HEK293 (cell line): ENCODE measurements around the gene DLEC1.

ENCODE experiments used
- CTCF ChIA-PET: fragments of 350-600 bp; formaldehyde crosslinking; extraction: SDS; loops from one replicate; lab custom pipeline; 2021; ENCODE audit warnings: antibody characterized with exemption; lab: Yijun Ruan, JAX
- POLR2A ChIA-PET: fragments of 300-600 bp; formaldehyde crosslinking; extraction: SDS; loops from one replicate; lab custom pipeline; 2020; ENCODE audit warnings: antibody characterized with exemption, inconsistent platforms; lab: Yijun Ruan, JAX
- H3K27ac ChIP-seq: fragments of 200-500 bp; sonication (Bioruptor generic); 2 replicates; pipeline ENCODE4 v1.5.1; 2014; ENCODE audit warnings: low read depth, low read length, control low read depth, inconsistent platforms; ENCODE audit errors: extremely low read depth
- H3K36me3 ChIP-seq, 2 experiments: fragments of 200-500 bp in 1 of 2; sonication (Bioruptor generic) in 1 of 2; 1 replicate in 1 of 2; 2 replicates in 1 of 2; pipeline ENCODE4 v1.5.1; 2014 to 2017; ENCODE audit warnings: inconsistent platforms in 2 of 2, low read length in 2 of 2; ENCODE audit not compliant: control insufficient read depth in 2 of 2, insufficient read depth in 1 of 2
- H3K4me1 ChIP-seq: fragments of 200-500 bp; sonication (Bioruptor generic); 2 replicates; pipeline ENCODE4 v1.5.1; 2014; ENCODE audit warnings: mild to moderate bottlenecking, low read length, inconsistent platforms; ENCODE audit not compliant: control insufficient read depth, insufficient read depth
- H3K4me3 ChIP-seq: 2 replicates; pipeline ENCODE4 v1.5.1; 2011; ENCODE audit warnings: low read depth, mild to moderate bottlenecking, control low read depth, low read length, moderate library complexity
- H3K9me3 ChIP-seq: fragments of 200-500 bp; sonication (Bioruptor generic); 2 replicates; pipeline ENCODE4 v1.5.1; 2014; ENCODE audit warnings: low read depth, low read length, inconsistent platforms; ENCODE audit not compliant: control insufficient read depth, insufficient read depth
- GLI2 ChIP-seq: fragments of 450-650 bp; formaldehyde crosslinking; IDR thresholded peaks from 2 replicates; pipeline ENCODE4; 2017; ENCODE audit warnings: missing biosample characterization, missing genetic modification characterization, low read depth, borderline replicate concordance
- KLF16 ChIP-seq: fragments of 450-650 bp; formaldehyde crosslinking; IDR thresholded peaks from 2 replicates; pipeline ENCODE4 v1.5.1; 2017; ENCODE audit warnings: missing biosample characterization, missing genetic modification characterization
- MYNN ChIP-seq: fragments of 450-650 bp; formaldehyde crosslinking; IDR thresholded peaks from 2 replicates; pipeline ENCODE4 v1.5.1; 2016; ENCODE audit warnings: missing biosample characterization, missing genetic modification characterization, borderline replicate concordance
- OVOL3 ChIP-seq: fragments of 450-650 bp; formaldehyde crosslinking; IDR thresholded peaks from 2 replicates; pipeline ENCODE4 v1.5.1; 2016; ENCODE audit warnings: missing biosample characterization, missing genetic modification characterization
- ZBTB48 ChIP-seq: fragments of 450-650 bp; formaldehyde crosslinking; IDR thresholded peaks from 2 replicates; pipeline ENCODE4 v1.5.1; 2016; ENCODE audit warnings: missing biosample characterization, missing genetic modification characterization
- ZEB2 ChIP-seq: fragments of 450-650 bp; formaldehyde crosslinking; IDR thresholded peaks from 2 replicates; pipeline ENCODE4 v1.5.1; 2016; ENCODE audit warnings: missing biosample characterization, missing genetic modification characterization
- ZNF248 ChIP-seq: fragments of 450-650 bp; formaldehyde crosslinking; IDR thresholded peaks from 2 replicates; pipeline ENCODE4 v1.5.1; 2017; ENCODE audit warnings: missing biosample characterization, missing genetic modification characterization
- ZNF274 ChIP-seq, 2 experiments: fragments of 200-500 bp in 1 of 2; fragments of 450-650 bp in 1 of 2; sonication (Bioruptor generic) in 1 of 2; formaldehyde crosslinking in 1 of 2; IDR thresholded peaks; 2 replicates each; pipeline versions ENCODE4 v1.5.1 to v1.6.1; 2014 to 2016; ENCODE audit warnings: borderline replicate concordance in 1 of 2, inconsistent platforms in 1 of 2, low read length in 1 of 2, missing biosample characterization in 1 of 2, missing genetic modification characterization in 1 of 2
- ZNF311 ChIP-seq: fragments of 450-650 bp; formaldehyde crosslinking; IDR thresholded peaks from 2 replicates; pipeline ENCODE4 v1.5.1; 2017; ENCODE audit warnings: missing biosample characterization, missing genetic modification characterization, borderline replicate concordance
- ZNF391 ChIP-seq: fragments of 450-650 bp; formaldehyde crosslinking; IDR thresholded peaks from 2 replicates; pipeline ENCODE4 v1.5.1; 2016; ENCODE audit warnings: low read depth, missing biosample characterization, missing genetic modification characterization, borderline replicate concordance
- ZNF433 ChIP-seq: fragments of 450-650 bp; formaldehyde crosslinking; IDR thresholded peaks from 2 replicates; pipeline ENCODE4 v1.5.1; 2016; ENCODE audit warnings: missing biosample characterization, missing genetic modification characterization, low read depth
- ZNF544 ChIP-seq: fragments of 450-650 bp; formaldehyde crosslinking; IDR thresholded peaks from 2 replicates; pipeline ENCODE4 v1.5.0; 2017; ENCODE audit warnings: missing biosample characterization, missing genetic modification characterization
- ZNF549 ChIP-seq: fragments of 450-650 bp; IDR thresholded peaks from 2 replicates; pipeline ENCODE4 v1.5.1; 2018; ENCODE audit warnings: missing biosample characterization, missing genetic modification characterization, mild to moderate bottlenecking, inconsistent platforms, moderate library complexity
- ZNF623 ChIP-seq: fragments of 450-650 bp; formaldehyde crosslinking; IDR thresholded peaks from 2 replicates; pipeline ENCODE4 v1.5.1; 2016; ENCODE audit warnings: missing biosample characterization, missing genetic modification characterization
- TF ChIP-seq, protein P1 (sequence below): sonication (generic); formaldehyde crosslinking; IDR thresholded peaks from 2 replicates; pipeline ENCODE4 v1.8.1; 2022; ENCODE audit warnings: mild to moderate bottlenecking, moderate library complexity, missing genetic modification reagents
- TF ChIP-seq, protein P2 (sequence below): fragments of 450-650 bp; formaldehyde crosslinking; IDR thresholded peaks from 2 replicates; pipeline ENCODE4 v1.5.1; 2017; ENCODE audit warnings: missing biosample characterization, missing genetic modification characterization
- TF ChIP-seq, protein P3 (sequence below): fragments of 450-650 bp; formaldehyde crosslinking; IDR thresholded peaks from 2 replicates; pipeline ENCODE4 v1.5.1; 2016; ENCODE audit warnings: missing biosample characterization, missing genetic modification characterization, borderline replicate concordance
- TF ChIP-seq, protein P4 (sequence below): fragments of 450-650 bp; formaldehyde crosslinking; IDR thresholded peaks from 2 replicates; pipeline ENCODE4 v1.5.1; 2016; ENCODE audit warnings: missing biosample characterization, missing genetic modification characterization
- TF ChIP-seq, protein P5 (sequence below): fragments of 450-650 bp; formaldehyde crosslinking; IDR thresholded peaks from 2 replicates; pipeline ENCODE4 v1.5.1; 2016; ENCODE audit warnings: missing biosample characterization, missing genetic modification characterization

The DLEC1 gene

DNA sequence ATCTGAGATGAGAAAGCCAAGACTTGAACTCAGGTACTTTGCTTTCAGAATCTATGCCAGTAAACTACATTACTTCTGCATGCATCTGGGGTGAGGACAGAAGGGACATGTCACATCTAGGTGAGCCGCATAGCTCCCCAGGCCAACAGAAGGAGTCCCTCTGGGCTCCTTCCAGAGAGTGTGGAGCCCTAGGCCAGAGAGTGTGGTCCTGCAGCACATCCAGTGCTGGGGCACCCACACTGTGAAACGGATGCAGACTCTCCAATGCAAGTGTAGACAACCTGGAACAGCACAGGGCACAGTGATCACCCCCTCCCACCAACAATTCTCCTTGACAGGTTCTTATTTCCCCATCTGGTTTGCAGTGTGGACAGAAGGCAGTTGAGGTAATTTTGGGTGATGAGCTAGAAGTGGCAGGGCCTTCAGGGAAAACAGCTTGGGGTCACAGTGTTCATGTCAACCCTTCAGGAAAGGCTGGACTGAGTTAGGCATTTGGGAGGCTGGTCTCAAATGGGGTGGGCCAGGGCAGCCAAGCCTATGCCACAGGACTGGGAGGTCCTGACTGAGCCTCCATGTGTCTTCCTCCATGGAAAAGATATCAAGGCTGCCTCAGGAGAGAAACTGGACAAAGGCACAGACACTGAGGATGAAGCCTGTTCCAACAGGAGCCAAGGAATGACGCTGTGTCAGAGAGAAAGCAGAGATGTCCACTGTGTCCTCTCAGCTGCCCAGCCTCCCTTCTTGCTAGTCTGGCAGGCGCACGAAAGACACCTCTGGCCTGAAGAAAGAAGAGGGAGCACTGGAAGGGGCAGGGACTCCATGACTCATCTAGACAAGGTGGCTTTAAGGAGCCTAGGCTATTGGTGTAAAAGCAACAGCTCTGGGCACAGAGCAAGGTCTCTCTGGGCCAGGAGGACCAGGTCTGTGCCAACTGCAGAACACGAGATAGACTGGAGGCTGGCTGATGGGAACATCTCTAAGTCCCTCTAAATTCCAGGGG, 11.2 kb upstream of the DLEC1 start:
- no peak overlapping the region for H3K4me3 ChIP-seq
- ChIA-PET CTCF (no interaction called here), POLR2A (no interaction called here)
- no peaks in the 10 kb centered on the region for H3K36me3 ChIP-seq
- H3K4me1 ChIP-seq: no peaks in the 10 kb centered on the region
- no peak for TF ChIP-seq ZNF274 (IDR thresholded peaks at IDR 0.05; ENCODE audit: low read length)
- TF ChIP-seq ZNF274 (tag by site-specific recombination; IDR thresholded peaks at IDR 0.05; ENCODE audit: borderline replicate concordance): no peak
- TF ChIP-seq ZNF544 (tag by site-specific recombination): no peak
- TF ChIP-seq GLI2 (tag by site-specific recombination): no peak
- TF ChIP-seq ZEB2: no peak
- no peak for TF ChIP-seq OVOL3 (tag by site-specific recombination)
- no peak for TF ChIP-seq ZNF391 (tag by site-specific recombination)
- no peak for TF ChIP-seq MYNN (tag by site-specific recombination)
- TF ChIP-seq, protein P1, sequence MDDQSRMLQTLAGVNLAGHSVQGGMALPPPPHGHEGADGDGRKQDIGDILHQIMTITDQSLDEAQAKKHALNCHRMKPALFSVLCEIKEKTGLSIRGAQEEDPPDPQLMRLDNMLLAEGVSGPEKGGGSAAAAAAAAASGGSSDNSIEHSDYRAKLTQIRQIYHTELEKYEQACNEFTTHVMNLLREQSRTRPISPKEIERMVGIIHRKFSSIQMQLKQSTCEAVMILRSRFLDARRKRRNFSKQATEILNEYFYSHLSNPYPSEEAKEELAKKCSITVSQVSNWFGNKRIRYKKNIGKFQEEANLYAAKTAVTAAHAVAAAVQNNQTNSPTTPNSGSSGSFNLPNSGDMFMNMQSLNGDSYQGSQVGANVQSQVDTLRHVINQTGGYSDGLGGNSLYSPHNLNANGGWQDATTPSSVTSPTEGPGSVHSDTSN (CRISPR knock-in tag): no peak
- TF ChIP-seq KLF16 (tag by site-specific recombination): no peak
- no peaks in the 10 kb centered on the region for H3K9me3 ChIP-seq
- H3K27ac ChIP-seq: no peak overlapping the region

DNA sequence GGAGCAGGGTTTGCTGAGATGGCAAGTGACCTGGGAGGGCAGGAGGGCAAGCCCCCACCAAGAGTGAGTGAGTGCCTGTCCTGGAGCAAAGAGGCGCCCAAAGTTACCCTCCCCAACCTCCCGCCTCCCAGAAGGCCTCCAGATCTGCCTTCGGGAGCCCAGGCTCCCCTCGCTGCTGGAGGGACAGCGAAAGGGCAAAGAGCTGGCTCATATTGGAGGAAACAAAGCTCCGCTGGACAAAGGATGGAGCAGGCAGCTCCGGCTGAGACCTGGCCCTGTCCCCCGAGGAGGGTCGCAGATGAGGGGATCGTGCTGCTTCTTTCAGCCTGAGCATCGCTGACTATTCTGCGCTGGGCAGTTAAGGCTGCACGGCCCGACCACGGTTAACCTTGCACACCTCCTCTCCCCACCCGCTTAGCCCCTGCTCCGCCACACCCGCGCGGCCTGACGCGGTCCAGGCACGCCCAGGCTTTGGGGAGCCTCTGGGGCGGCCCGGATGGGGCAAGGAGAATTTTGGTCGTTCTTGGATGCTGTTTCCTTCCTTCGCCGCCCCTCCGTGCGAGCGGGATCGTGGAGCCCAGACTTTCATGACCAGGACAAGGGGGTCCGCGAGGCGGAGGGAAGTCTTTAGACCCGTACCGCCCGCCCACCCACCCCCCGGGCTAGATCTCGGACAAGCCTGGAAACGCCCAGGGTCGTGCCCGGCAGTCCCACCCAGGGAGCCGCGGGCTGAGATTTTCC, 10.2 kb upstream of the DLEC1 start:
- POLR2A ChIA-PET: no interaction called here
- CTCF ChIA-PET: interaction anchor here (0.6 kb wide), 1 partner anchor 1686 kb away, joined by 3 read pairs; no protein-coding TSS in a partner anchor
- TF ChIP-seq ZBTB48 (no peak), ZNF623 (tag by site-specific recombination) (no peak), ZNF549 (tag by site-specific recombination) (no peak), ZEB2 (no peak), ZNF248 (no peak), ZNF311 (tag by site-specific recombination) (no peak), ZNF433 (tag by site-specific recombination) (no peak)
- TF ChIP-seq, protein P1 (CRISPR knock-in tag): no peak
- TF ChIP-seq, protein P2, sequence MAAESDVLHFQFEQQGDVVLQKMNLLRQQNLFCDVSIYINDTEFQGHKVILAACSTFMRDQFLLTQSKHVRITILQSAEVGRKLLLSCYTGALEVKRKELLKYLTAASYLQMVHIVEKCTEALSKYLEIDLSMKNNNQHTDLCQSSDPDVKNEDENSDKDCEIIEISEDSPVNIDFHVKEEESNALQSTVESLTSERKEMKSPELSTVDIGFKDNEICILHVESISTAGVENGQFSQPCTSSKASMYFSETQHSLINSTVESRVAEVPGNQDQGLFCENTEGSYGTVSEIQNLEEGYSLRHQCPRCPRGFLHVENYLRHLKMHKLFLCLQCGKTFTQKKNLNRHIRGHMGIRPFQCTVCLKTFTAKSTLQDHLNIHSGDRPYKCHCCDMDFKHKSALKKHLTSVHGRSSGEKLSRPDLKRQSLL (tag by site-specific recombination): no peak
- TF ChIP-seq, protein P3, sequence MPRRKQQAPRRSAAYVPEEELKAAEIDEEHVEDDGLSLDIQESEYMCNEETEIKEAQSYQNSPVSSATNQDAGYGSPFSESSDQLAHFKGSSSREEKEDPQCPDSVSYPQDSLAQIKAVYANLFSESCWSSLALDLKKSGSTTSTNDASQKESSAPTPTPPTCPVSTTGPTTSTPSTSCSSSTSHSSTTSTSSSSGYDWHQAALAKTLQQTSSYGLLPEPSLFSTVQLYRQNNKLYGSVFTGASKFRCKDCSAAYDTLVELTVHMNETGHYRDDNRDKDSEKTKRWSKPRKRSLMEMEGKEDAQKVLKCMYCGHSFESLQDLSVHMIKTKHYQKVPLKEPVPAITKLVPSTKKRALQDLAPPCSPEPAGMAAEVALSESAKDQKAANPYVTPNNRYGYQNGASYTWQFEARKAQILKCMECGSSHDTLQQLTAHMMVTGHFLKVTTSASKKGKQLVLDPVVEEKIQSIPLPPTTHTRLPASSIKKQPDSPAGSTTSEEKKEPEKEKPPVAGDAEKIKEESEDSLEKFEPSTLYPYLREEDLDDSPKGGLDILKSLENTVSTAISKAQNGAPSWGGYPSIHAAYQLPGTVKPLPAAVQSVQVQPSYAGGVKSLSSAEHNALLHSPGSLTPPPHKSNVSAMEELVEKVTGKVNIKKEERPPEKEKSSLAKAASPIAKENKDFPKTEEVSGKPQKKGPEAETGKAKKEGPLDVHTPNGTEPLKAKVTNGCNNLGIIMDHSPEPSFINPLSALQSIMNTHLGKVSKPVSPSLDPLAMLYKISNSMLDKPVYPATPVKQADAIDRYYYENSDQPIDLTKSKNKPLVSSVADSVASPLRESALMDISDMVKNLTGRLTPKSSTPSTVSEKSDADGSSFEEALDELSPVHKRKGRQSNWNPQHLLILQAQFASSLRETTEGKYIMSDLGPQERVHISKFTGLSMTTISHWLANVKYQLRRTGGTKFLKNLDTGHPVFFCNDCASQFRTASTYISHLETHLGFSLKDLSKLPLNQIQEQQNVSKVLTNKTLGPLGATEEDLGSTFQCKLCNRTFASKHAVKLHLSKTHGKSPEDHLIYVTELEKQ (tag by site-specific recombination): no peak
- TF ChIP-seq, protein P4, sequence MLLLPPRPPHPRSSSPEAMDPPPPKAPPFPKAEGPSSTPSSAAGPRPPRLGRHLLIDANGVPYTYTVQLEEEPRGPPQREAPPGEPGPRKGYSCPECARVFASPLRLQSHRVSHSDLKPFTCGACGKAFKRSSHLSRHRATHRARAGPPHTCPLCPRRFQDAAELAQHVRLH (tag by site-specific recombination): no peak
- TF ChIP-seq, protein P5, sequence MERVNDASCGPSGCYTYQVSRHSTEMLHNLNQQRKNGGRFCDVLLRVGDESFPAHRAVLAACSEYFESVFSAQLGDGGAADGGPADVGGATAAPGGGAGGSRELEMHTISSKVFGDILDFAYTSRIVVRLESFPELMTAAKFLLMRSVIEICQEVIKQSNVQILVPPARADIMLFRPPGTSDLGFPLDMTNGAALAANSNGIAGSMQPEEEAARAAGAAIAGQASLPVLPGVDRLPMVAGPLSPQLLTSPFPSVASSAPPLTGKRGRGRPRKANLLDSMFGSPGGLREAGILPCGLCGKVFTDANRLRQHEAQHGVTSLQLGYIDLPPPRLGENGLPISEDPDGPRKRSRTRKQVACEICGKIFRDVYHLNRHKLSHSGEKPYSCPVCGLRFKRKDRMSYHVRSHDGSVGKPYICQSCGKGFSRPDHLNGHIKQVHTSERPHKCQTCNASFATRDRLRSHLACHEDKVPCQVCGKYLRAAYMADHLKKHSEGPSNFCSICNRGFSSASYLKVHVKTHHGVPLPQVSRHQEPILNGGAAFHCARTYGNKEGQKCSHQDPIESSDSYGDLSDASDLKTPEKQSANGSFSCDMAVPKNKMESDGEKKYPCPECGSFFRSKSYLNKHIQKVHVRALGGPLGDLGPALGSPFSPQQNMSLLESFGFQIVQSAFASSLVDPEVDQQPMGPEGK (tag by site-specific recombination): no peak

More for the DNA sequence above, 10.2 kb upstream of the DLEC1 start:
- no peaks in the 10 kb centered on the region for H3K9me3 ChIP-seq
- H3K4me3 ChIP-seq: no peak overlapping the region
- no peaks in the 10 kb centered on the region for H3K4me1 ChIP-seq
- H3K27ac ChIP-seq: no peak overlapping the region
- H3K36me3 ChIP-seq: no peaks in the 10 kb centered on the region
